WTC11 (cell line): Measurements from ENCODE around the gene PAPLN. TPM values are rescaled to one million over a fixed set of nuclear protein-coding genes. Genes with fewer than 3 reads are reported as not detected.

Experiments
- ATAC-seq: fragments of 200-7000 bp; cut with Tn5 transposase; 2 replicates; pipeline ENCODE4 v1.10.0; 2021; ENCODE audit warnings: mild to moderate bottlenecking, moderate library complexity
- CTCF ChIA-PET: fragments of 300-600 bp; sonication (Branson Sonifier 250); formaldehyde crosslinking; loops from one replicate; lab custom pipeline; 2021; ENCODE audit warnings: antibody characterized with exemption; lab: Charles Lee
- POLR2A ChIA-PET: fragments of 350-600 bp; sonication (Branson Sonifier 250); formaldehyde crosslinking; loops from one replicate; lab custom pipeline; 2021; ENCODE audit warnings: antibody characterized with exemption; lab: Charles Lee
- DNase-seq: peaks from one replicate; pipeline ENCODE4 v3.0.0; 2021; ENCODE audit warnings: low spot score
- H3K27ac Mint-ChIP-seq: 2 replicates; pipeline ENCODE4 v1.8.0; 2021; ENCODE audit warnings: mixed read lengths
- H3K27me3 Mint-ChIP-seq: 2 replicates; pipeline ENCODE4 v1.8.0; 2021; ENCODE audit warnings: low read depth, mild to moderate bottlenecking, moderate library complexity, mixed read lengths
- H3K36me3 Mint-ChIP-seq: 2 replicates; pipeline ENCODE4 v1.8.0; 2021; ENCODE audit warnings: mixed read lengths
- H3K4me1 Mint-ChIP-seq: 2 replicates; pipeline ENCODE4 v1.8.0; 2022; ENCODE audit warnings: mixed read lengths
- H3K4me3 Mint-ChIP-seq: 2 replicates; pipeline ENCODE4 v1.8.0; 2021; ENCODE audit warnings: mild to moderate bottlenecking, moderate library complexity, mixed read lengths
- H3K9me3 Mint-ChIP-seq: 2 replicates; pipeline ENCODE4 v1.8.0; 2021; ENCODE audit warnings: mixed read lengths
- ATF6 ChIP-seq: sonication (generic); formaldehyde crosslinking; IDR thresholded peaks from 2 replicates; pipeline ENCODE4 v1.8.1; 2023; ENCODE audit warnings: mild to moderate bottlenecking, missing genetic modification reagents
- CREB1 ChIP-seq: sonication (generic); formaldehyde crosslinking; IDR thresholded peaks from 2 replicates; pipeline ENCODE4 v1.8.0; 2023; ENCODE audit warnings: mild to moderate bottlenecking, missing genetic modification reagents
- E2F4 ChIP-seq: sonication (generic); formaldehyde crosslinking; IDR thresholded peaks from 2 replicates; pipeline ENCODE4 v1.8.1; 2022; ENCODE audit warnings: low read depth, mild to moderate bottlenecking, moderate library complexity, missing genetic modification reagents, borderline replicate concordance
- ETV6 ChIP-seq: sonication (generic); formaldehyde crosslinking; IDR thresholded peaks from 2 replicates; pipeline ENCODE4 v1.8.1; 2022; ENCODE audit warnings: mild to moderate bottlenecking, missing genetic modification reagents
- FOXP1 ChIP-seq: sonication (generic); formaldehyde crosslinking; IDR thresholded peaks from 2 replicates; pipeline ENCODE4 v1.8.0; 2022; ENCODE audit warnings: missing genetic modification reagents, mild to moderate bottlenecking, moderate library complexity, borderline replicate concordance
- GABPB1 ChIP-seq: sonication (generic); formaldehyde crosslinking; IDR thresholded peaks from 2 replicates; pipeline ENCODE4 v1.8.1; 2023; ENCODE audit warnings: mild to moderate bottlenecking, missing genetic modification reagents
- GRHL2 ChIP-seq: fragments of 250-450 bp; sonication (Bioruptor Pico); IDR thresholded peaks from 2 replicates; pipeline ENCODE4 v1.8.0; 2022; ENCODE audit warnings: mild to moderate bottlenecking, moderate library complexity; ENCODE audit not compliant: insufficient replicate concordance, severe bottlenecking
- GTF2I ChIP-seq: fragments of 250-450 bp; sonication (Bioruptor Pico); conservative IDR thresholded peaks from 2 replicates; pipeline ENCODE4 v1.4.0; 2021; ENCODE audit warnings: mild to moderate bottlenecking
- MYBL2 ChIP-seq: sonication (generic); formaldehyde crosslinking; IDR thresholded peaks from 2 replicates; pipeline ENCODE4 v1.8.1; 2023; ENCODE audit warnings: mild to moderate bottlenecking, moderate library complexity, missing genetic modification reagents
- NFYB ChIP-seq: sonication (generic); formaldehyde crosslinking; conservative IDR thresholded peaks from 2 replicates; pipeline ENCODE4 v1.8.0; 2022; ENCODE audit warnings: low read depth, missing genetic modification reagents
- OVOL2 ChIP-seq: fragments of 250-450 bp; sonication (Bioruptor Pico); IDR thresholded peaks from 2 replicates; pipeline ENCODE4 v1.9.0; 2021; ENCODE audit warnings: mild to moderate bottlenecking, borderline replicate concordance
- SOX15 ChIP-seq: fragments of 250-450 bp; sonication (Bioruptor Pico); IDR thresholded peaks from 2 replicates; pipeline ENCODE4 v1.9.0; 2021; ENCODE audit warnings: mild to moderate bottlenecking
- ZNF232 ChIP-seq: sonication (generic); formaldehyde crosslinking; IDR thresholded peaks from 2 replicates; pipeline ENCODE4 v1.8.0; 2022; ENCODE audit warnings: mild to moderate bottlenecking, missing genetic modification reagents
- ZNF317 ChIP-seq: sonication (generic); formaldehyde crosslinking; IDR thresholded peaks from 2 replicates; pipeline ENCODE4 v1.8.1; 2023; ENCODE audit warnings: low read depth, mild to moderate bottlenecking, moderate library complexity, missing genetic modification reagents, borderline replicate concordance
- ZNF423 ChIP-seq: fragments of 250-450 bp; sonication (Bioruptor Pico); IDR thresholded peaks from 2 replicates; pipeline ENCODE4 v2.1.2; 2022; ENCODE audit warnings: mild to moderate bottlenecking, moderate library complexity
- ZSCAN18 ChIP-seq: fragments of 250-450 bp; sonication (Bioruptor Pico); IDR thresholded peaks from 2 replicates; pipeline ENCODE4 v2.1.2; 2022; ENCODE audit warnings: mild to moderate bottlenecking, moderate library complexity
- total RNA-seq: library from RNA; stranded (reverse); gene quantifications from 3 replicates; pipeline ENCODE4 v1.2.3, GENCODE V29; 2021
- TF ChIP-seq, protein P1 (sequence below): sonication (generic); formaldehyde crosslinking; IDR thresholded peaks from 2 replicates; pipeline ENCODE4 v1.8.0; 2022; ENCODE audit warnings: mild to moderate bottlenecking, missing genetic modification reagents
- TF ChIP-seq, protein P2 (sequence below): fragments of 250-450 bp; sonication (Bioruptor Pico); IDR thresholded peaks from 2 replicates; pipeline ENCODE4 v1.9.0; 2021; ENCODE audit warnings: mild to moderate bottlenecking
- TF ChIP-seq, protein P3 (sequence below): sonication (generic); formaldehyde crosslinking; IDR thresholded peaks from 2 replicates; pipeline ENCODE4 v1.8.0; 2022; ENCODE audit warnings: mild to moderate bottlenecking, missing genetic modification reagents
- TF ChIP-seq, protein P4 (sequence below): fragments of 250-450 bp; sonication (Bioruptor Pico); IDR thresholded peaks from 2 replicates; pipeline ENCODE4 v1.8.0; 2021; ENCODE audit warnings: mild to moderate bottlenecking

Gene PAPLN
- total RNA-seq, 1 experiment from 2014 or later: 9.3 TPM

DNA sequence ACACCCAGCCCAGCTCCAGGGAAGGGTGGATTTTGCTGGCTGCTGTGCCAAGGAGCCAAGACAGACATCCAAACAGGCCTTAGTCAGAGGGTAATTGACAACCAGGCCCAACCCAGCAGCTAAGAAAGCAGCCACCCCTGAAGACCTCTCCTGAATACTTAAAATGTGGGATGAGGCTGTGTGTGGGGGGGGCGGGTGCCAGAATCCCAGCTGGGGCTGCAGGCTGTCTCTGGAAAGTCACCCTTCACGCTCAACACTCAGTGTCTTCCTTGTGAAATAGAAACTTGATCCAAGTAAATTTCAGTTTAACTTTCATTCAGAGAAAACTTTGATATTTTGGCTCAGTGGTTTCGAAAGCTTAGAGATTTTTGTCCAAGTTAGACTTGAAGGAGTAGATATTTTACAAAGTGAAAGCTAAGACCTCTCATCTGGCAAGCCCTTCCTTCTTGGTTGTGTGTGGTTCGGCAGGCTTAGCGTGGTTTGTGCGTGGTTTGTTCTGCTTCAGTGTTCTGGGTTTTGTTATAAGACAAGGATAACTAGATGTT lies 5.1 kb downstream of the PAPLN start (continued):
- TF ChIP-seq, protein P1, sequence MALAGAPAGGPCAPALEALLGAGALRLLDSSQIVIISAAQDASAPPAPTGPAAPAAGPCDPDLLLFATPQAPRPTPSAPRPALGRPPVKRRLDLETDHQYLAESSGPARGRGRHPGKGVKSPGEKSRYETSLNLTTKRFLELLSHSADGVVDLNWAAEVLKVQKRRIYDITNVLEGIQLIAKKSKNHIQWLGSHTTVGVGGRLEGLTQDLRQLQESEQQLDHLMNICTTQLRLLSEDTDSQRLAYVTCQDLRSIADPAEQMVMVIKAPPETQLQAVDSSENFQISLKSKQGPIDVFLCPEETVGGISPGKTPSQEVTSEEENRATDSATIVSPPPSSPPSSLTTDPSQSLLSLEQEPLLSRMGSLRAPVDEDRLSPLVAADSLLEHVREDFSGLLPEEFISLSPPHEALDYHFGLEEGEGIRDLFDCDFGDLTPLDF: no peak
- TF ChIP-seq, all 79 proteins: peak for 0

DNA sequence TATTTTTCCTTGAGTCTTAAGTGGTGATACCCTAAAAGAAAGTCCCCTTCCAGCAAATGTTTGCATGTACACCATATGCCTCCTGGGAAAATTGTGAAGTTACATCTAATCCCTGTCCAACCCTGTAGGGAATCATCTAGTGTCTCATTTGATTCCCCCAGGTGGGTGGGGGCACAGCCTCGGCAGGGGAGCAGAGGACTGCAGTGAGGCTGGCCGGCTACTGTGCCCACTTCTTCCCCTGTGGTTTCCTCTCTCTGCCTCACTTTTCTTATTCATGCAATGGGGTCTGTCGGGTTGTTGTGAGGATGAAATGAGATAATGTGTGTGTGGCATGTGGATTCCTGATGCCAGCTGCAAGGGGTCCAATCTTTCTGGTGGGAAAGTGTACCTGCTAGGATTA lies 6.0 kb downstream of the PAPLN start:
- TF ChIP-seq CREB1 (no peak), ZSCAN18 (CRISPR knock-in tag) (no peak), GTF2I (no peak), ZNF317 (CRISPR knock-in tag) (no peak), NFYB (no peak), ATF6 (CRISPR knock-in tag) (no peak), MYBL2 (CRISPR knock-in tag) (no peak), E2F4 (CRISPR knock-in tag) (no peak), GRHL2 (CRISPR knock-in tag) (no peak), SOX15 (CRISPR knock-in tag) (no peak), ZNF423 (CRISPR knock-in tag) (no peak), ETV6 (CRISPR knock-in tag) (no peak), FOXP1 (no peak), GABPB1 (CRISPR knock-in tag) (no peak), OVOL2 (CRISPR knock-in tag) (no peak), ZNF232 (CRISPR knock-in tag) (no peak)
- TF ChIP-seq, protein P2, sequence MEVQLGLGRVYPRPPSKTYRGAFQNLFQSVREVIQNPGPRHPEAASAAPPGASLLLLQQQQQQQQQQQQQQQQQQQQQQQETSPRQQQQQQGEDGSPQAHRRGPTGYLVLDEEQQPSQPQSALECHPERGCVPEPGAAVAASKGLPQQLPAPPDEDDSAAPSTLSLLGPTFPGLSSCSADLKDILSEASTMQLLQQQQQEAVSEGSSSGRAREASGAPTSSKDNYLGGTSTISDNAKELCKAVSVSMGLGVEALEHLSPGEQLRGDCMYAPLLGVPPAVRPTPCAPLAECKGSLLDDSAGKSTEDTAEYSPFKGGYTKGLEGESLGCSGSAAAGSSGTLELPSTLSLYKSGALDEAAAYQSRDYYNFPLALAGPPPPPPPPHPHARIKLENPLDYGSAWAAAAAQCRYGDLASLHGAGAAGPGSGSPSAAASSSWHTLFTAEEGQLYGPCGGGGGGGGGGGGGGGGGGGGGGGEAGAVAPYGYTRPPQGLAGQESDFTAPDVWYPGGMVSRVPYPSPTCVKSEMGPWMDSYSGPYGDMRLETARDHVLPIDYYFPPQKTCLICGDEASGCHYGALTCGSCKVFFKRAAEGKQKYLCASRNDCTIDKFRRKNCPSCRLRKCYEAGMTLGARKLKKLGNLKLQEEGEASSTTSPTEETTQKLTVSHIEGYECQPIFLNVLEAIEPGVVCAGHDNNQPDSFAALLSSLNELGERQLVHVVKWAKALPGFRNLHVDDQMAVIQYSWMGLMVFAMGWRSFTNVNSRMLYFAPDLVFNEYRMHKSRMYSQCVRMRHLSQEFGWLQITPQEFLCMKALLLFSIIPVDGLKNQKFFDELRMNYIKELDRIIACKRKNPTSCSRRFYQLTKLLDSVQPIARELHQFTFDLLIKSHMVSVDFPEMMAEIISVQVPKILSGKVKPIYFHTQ (CRISPR knock-in tag): no peak
- TF ChIP-seq, protein P3, sequence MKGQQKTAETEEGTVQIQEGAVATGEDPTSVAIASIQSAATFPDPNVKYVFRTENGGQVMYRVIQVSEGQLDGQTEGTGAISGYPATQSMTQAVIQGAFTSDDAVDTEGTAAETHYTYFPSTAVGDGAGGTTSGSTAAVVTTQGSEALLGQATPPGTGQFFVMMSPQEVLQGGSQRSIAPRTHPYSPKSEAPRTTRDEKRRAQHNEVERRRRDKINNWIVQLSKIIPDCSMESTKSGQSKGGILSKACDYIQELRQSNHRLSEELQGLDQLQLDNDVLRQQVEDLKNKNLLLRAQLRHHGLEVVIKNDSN (CRISPR knock-in tag): no peak
- TF ChIP-seq, protein P4, sequence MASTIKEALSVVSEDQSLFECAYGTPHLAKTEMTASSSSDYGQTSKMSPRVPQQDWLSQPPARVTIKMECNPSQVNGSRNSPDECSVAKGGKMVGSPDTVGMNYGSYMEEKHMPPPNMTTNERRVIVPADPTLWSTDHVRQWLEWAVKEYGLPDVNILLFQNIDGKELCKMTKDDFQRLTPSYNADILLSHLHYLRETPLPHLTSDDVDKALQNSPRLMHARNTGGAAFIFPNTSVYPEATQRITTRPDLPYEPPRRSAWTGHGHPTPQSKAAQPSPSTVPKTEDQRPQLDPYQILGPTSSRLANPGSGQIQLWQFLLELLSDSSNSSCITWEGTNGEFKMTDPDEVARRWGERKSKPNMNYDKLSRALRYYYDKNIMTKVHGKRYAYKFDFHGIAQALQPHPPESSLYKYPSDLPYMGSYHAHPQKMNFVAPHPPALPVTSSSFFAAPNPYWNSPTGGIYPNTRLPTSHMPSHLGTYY (CRISPR knock-in tag): no peak
- Mint-ChIP-seq H3K4me3 (no peak overlapping the region), H3K36me3 (no peaks in the 10 kb centered on the region; the same call in 1 of the 2 replicates), H3K9me3 (no peaks in the 10 kb centered on the region), H3K27me3 (peaks cover 19% of the 10 kb centered on the region), H3K4me1 (peaks cover 29% of the 10 kb centered on the region), H3K27ac (no peak overlapping the region)
- DNase-seq (no peak), ATAC-seq (no peak)
- CTCF ChIA-PET: interaction anchor here (0.8 kb wide), 1 partner anchor 11 kb away, joined by 4 read pairs; no protein-coding TSS in a partner anchor
- POLR2A ChIA-PET: no interaction called here
